HG03025 (cell line): Measurements from ENCODE around the gene MAP7D1.

ENCODE experiments used
- ATAC-seq: cut with Tn5 transposase; IDR thresholded peaks from one replicate; pipeline ENCODE4 v1.9.1; 2021; ENCODE audit warnings: mild to moderate bottlenecking, moderate library complexity; ENCODE audit not compliant: unreplicated experiment, low FRiP score

Gene MAP7D1

GRCh38 chr1:36126797-36127500 is 29.0 kb upstream of the MAP7D1 start:
- no peak for ATAC-seq

GRCh38 chr1:36128126-36128904 is 27.6 kb upstream of the MAP7D1 start:
- ATAC-seq = no peak

- no peak for ATAC-seq
Measured at GRCh38 chr1:36128905-36129206, 27.1 kb upstream of the MAP7D1 start.

GRCh38 chr1:36132029-36132428 is 23.9 kb upstream of the MAP7D1 start:
- ATAC-seq = no peak

DNA sequence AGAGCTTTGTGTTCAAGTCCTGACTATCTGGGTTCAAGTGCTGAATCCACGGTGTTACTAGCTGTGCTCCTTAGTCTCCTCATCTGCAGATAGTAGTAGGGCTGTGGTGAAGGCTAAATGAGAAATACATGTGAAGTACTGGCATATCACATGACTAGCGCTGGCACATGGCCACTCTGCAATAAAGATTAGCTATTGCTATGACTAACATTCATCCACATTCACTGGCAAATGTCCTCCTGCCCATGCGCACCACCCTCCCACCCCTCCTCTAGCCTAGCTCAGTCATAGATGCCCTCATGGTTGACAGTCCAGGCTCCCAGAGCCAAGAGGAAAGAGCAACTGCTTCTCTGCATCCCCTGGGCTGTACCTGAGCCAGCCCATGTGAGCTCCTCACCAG is 22.5 kb upstream of the MAP7D1 start:
- ATAC-seq = no peak

GRCh38 chr1:36134031-36134430 is 21.9 kb upstream of the MAP7D1 start:
- no peak for ATAC-seq

DNA sequence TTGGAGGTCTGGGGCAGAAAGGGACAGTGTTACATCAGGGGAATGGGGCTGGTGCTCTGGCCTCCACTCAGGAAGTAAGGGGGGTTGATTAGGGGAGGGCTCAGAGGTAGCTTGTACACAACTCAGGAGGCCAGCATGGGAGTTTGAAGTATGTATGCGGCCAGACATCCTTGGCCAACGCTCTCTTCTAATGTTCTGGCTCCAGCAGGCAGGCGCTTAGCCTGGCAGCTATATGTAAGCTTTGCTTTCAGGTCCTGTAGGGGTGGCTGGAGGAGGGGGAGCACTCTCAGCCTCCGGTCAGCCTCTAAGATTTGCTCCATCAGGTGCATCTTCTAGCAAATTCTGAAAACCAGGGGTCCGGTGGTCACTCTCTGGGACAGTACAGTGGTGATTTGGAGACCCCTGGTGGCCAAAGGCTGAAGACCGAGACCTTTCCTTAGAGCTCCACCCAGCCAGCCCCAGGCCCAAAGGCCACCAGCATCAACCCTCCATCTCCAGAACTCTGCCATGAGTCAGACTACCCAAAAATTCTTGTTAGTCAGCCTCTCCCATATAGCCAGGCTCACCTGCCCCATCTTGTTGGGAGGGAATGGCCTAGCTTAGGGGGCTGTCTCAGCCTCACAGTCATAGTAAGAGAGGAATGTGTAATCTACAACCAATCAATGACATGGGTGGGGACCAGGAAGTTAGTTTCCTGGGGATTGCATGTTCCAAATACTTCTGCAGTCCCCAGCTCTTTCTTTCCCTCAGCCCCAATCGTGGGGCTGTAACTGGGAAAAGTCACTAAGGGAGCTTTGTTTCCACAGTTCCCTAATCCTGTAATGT is 21.2 kb upstream of the MAP7D1 start:
- no peak for ATAC-seq

DNA sequence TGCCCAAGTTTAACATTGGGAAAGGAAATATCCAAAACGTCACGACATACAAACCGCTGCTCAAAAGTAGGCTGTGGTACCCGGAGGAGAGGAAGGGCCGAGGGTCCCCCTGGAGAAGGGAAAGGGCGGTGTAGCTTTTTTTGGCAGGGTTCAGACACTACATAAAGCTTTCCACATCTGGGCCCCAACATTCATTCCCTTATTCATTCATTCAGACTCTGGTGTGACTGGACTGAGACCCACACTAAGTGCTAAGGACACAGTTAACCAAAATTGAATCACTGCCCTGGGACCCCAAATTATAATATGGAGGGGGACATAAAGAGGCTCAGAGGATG is 20.7 kb upstream of the MAP7D1 start:
- ATAC-seq = no peak

DNA sequence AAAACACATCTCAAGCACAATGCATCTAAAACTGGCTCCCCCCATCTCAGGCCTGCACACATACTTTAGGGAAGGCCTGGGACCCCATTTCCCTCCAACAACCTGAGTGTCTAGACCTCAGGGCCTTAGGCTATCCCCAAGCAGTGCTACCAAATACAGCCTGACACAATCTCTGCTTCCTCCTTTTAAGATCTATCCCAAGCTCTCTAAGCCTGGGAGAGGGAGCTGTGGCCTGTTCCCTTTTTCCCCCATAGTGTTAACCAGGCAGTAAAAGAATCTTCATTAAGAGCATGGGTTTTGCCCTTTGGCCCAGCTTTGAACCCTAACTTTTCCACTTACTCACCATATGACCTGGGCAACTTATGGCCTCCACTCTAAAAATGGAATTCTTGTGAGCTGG is 20.2 kb upstream of the MAP7D1 start:
- ATAC-seq = no peak

- ATAC-seq = no peak
Measured at GRCh38 chr1:36136535-36136934, 19.4 kb upstream of the MAP7D1 start.

GRCh38 chr1:36137226-36137625 is 18.7 kb upstream of the MAP7D1 start:
- ATAC-seq = no peak

DNA sequence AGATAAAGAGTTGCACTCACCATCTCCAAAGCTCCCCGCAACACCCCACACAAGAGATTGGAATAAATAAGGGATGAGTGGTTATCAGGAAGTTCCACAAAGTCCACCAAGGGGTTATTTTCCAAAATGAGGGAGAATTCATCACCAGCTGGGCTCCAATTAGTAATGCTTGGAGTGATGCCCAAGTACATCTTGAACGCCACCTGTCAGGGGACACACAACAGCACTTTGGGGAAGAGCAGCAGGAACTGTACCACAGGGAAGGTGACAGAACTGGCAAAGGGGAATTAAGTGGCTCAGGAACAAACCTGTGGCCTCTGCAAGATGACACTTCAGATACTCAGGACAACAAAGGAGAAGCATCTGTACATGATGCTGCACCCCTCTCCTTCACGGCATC is 18.2 kb upstream of the MAP7D1 start:
- ATAC-seq = no peak

- ATAC-seq = no peak
Measured at GRCh38 chr1:36139521-36139920, 16.4 kb upstream of the MAP7D1 start.

DNA sequence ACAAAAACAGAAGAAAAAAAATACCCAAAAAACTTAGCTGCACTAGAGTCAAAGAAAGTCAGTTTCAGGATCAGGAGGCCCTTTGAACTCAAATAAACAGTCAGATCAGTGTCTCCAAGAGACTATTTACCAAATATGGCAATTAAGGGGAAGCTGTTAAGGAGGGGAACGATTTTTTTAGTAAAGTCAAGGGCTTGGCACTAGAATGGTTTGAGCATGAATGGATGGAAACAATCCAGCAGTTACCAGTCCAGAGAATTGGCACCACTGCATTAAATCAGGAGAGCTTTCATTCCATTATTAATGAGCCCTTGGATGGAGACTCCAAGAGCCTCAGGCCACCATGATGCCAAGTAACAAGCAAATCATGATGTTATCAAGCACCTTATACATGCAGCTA is 13.8 kb upstream of the MAP7D1 start:
- no peak for ATAC-seq

GRCh38 chr1:36143424-36143823 is 12.5 kb upstream of the MAP7D1 start:
- no peak for ATAC-seq

DNA sequence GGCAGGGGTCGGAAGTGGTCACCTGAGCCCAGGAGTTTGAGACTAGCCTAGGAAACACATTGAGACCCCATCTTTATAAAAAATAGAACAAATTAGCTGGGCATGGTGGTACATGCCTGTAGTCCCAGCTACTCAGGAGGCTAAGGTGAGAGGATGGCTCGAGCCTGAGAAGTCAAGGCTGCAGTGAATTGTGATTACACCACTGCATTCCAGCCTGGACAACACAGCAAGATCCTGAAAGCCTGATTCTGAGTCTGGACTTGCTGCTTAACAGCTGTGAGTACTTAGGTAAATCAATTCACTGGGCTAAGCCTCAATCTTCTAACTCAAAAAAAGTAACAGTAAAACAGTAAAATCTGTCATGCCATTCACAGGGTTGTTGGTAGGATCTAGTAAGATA is 11.5 kb upstream of the MAP7D1 start:
- ATAC-seq = no peak

- no peak for ATAC-seq
Measured at GRCh38 chr1:36148821-36149236, 7.1 kb upstream of the MAP7D1 start.

DNA sequence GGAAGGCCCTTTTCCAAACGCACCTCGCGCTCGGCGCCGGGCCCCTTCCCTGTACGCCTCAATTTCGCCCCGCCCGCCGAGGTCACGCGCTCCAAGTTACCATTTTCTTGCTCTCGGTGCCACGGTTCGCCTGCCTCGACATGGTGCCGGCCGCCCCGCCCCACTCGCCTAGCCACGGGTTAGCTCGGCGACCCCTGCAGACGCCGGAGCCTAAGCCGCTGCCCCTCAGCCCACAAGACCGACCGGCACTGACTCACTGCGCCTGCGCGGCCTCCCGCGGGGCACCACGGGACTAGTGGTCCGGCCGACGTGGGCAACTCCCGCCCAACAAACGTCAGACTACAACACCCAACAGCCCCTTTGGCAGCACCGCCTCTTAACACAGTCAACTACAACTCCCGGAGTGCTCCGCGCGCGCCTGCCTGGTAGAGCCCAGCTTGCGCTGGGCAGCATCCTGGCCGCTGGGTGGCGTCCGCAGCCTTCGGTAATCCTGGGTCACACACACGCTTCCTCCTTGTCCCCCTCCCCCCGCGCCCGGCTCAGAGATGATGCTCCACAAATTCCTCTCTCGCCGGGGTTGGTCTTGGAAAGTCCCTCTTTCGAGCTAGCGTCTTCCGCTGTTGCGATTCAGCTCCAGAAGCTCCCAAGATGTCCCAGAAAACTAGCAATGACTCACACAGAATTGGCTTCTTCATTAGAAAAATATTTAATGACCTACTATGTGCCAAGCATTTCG is 6.6 kb upstream of the MAP7D1 start, which contains the start of gene TRAPPC3:
Gene TRAPPC3, minus strand, starts transcription at position 250 of the 736 bp plus-strand sequence. Its CDS starts 108 bp downstream, at position 142.
- peak; percentile 82 for ATAC-seq

DNA sequence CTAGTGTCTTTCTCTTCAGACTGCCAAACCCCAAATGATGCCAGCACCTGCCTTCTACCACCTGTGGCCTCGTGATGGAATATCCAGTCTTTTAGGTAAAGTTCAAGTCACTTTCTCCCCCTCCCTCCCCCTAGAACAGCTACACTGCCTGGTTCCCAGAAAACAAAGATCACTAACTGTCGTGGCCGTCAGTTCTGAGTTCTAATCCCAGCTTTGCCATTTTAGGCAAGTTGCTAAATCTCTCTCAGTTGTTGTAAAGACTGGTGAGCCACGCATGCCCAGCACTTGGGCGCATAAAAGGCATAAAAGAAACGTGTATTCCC is 6.0 kb upstream of the MAP7D1 start:
- no peak for ATAC-seq

DNA sequence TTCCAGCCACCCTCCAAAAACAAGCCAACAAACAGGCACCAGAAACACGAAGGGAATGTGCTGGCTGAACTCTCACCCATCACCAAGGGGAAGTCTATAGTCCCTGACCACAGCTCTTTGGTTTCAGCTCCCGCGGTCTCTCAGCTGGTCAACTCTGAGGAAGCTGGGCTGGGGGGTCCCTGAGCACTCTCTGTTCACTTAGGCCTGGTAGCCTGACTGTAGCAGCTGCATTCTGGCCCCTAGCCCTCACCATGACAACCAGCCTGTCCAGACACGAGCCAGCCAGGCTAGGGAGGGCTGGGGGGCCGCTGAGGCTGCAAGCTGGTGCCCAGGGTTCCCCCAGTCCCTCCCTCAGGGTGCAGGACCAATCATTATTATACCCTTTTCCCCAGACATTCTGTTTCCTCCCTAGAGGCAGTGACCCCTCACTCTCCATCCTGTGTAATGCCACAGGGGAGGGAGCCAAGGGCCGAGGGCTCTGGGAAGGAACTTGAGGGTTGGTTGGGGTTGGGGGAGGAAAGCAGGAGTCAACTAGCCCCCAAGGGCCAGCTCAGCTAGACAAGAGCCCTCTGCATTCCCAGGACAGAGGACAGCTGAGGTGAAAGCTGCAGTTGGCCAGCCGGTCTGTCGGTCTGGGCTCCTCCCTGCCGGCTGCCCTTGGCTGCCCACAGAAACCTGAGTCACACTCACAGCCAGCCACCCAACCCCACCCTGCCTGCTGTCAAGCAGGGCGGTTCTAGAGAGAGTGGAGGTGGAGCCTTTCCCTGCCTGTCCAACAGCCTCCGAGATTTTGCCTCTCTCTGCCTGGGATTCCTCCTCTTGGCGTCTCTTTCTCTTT is 5.4 kb upstream of the MAP7D1 start:
- ATAC-seq = peak; percentile 43
